Measurements from ENCODE around the gene C1GALT1C1L.

DNA sequence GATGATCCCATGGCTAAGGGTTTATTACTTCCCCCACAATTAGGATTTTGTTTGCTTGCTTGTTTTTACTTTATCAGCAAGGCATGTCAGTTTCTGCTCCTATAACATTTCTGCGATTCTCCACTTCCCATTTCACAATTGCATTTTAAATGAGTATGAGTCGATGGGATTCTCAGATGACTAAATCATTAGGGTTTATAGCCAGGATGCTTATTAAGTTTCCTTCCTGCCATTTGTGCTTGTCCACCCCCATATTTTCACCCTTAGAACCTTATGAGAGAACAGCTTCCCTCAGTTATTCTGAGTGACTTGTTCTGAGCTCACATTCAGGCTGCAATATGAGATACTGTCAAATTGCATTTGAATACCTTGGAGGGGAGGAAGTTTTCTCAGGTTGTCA lies 37.9 kb upstream of the C1GALT1C1L start:
- TF ChIP-seq, protein P1, sequence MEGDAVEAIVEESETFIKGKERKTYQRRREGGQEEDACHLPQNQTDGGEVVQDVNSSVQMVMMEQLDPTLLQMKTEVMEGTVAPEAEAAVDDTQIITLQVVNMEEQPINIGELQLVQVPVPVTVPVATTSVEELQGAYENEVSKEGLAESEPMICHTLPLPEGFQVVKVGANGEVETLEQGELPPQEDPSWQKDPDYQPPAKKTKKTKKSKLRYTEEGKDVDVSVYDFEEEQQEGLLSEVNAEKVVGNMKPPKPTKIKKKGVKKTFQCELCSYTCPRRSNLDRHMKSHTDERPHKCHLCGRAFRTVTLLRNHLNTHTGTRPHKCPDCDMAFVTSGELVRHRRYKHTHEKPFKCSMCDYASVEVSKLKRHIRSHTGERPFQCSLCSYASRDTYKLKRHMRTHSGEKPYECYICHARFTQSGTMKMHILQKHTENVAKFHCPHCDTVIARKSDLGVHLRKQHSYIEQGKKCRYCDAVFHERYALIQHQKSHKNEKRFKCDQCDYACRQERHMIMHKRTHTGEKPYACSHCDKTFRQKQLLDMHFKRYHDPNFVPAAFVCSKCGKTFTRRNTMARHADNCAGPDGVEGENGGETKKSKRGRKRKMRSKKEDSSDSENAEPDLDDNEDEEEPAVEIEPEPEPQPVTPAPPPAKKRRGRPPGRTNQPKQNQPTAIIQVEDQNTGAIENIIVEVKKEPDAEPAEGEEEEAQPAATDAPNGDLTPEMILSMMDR (IDR thresholded peaks at IDR 0.05): no peak
- TF ChIP-seq POLR2A (IDR thresholded peaks at IDR 0.05): no peak
